Trophoblast cell (in vitro differentiated cells and primary cell): ENCODE measurements around the gene UPB1.
A peak's percentile ranks its signal among the peaks of the same experiment; 100 is the strongest.

Source experiments
- DNase-seq, 2 donors: peaks; one replicate each; pipeline ENCODE4 v3.0.0-alpha.2; 2016
- H2AFZ ChIP-seq: 2 replicates; pipeline ENCODE4 v1.6.1; 2013; ENCODE audit warnings: low read length, moderate library complexity, mild to moderate bottlenecking; ENCODE audit not compliant: insufficient read depth, poor library complexity
- H2AK5ac ChIP-seq: 2 replicates; pipeline ENCODE4 v1.6.1; 2013; ENCODE audit warnings: mild to moderate bottlenecking, low read length
- H2BK120ac ChIP-seq: 2 replicates; pipeline ENCODE4 v1.6.1; 2013; ENCODE audit warnings: low read length, mild to moderate bottlenecking, moderate library complexity; ENCODE audit not compliant: insufficient read depth, poor library complexity
- H2BK12ac ChIP-seq: 2 replicates; pipeline ENCODE4 v1.6.1; 2013; ENCODE audit warnings: mild to moderate bottlenecking, low read length, moderate library complexity
- H2BK5ac ChIP-seq: 2 replicates; pipeline ENCODE4 v1.6.1; 2013; ENCODE audit warnings: low read length, low read depth, moderate library complexity, mild to moderate bottlenecking; ENCODE audit not compliant: poor library complexity
- H3K14ac ChIP-seq: 2 replicates; pipeline ENCODE4 v1.6.1; 2013; ENCODE audit warnings: mild to moderate bottlenecking, low read length
- H3K18ac ChIP-seq: 2 replicates; pipeline ENCODE4 v1.6.1; 2013; ENCODE audit warnings: mild to moderate bottlenecking, low read length
- H3K23ac ChIP-seq: 2 replicates; pipeline ENCODE4 v1.6.1; 2013; ENCODE audit warnings: low read length
- H3K27ac ChIP-seq: 2 replicates; pipeline ENCODE4 v1.5.1; 2013; ENCODE audit warnings: low read depth, mild to moderate bottlenecking, inconsistent platforms, low read length, moderate library complexity
- H3K27me3 ChIP-seq: 2 replicates; pipeline ENCODE4 v1.6.1; 2013; ENCODE audit warnings: inconsistent platforms, mild to moderate bottlenecking, low read length, moderate library complexity; ENCODE audit not compliant: insufficient read depth
- H3K36me3 ChIP-seq, 2 experiments: 1 replicate in 1 of 2; 2 replicates in 1 of 2; pipeline ENCODE4 v1.6.1; 2013; ENCODE audit warnings: low read length in 2 of 2, mild to moderate bottlenecking in 2 of 2, moderate library complexity in 1 of 2; ENCODE audit not compliant: insufficient read depth in 2 of 2, control insufficient read depth in 1 of 2
- H3K4ac ChIP-seq: 2 replicates; pipeline ENCODE4 v1.6.1; 2013; ENCODE audit warnings: low read depth, mild to moderate bottlenecking, low read length, moderate library complexity
- H3K4me1 ChIP-seq, 2 experiments: 1 replicate in 1 of 2; 2 replicates in 1 of 2; pipeline ENCODE4 v1.6.1; 2013; ENCODE audit warnings: low read length in 2 of 2, mild to moderate bottlenecking in 2 of 2, moderate library complexity in 1 of 2; ENCODE audit not compliant: insufficient read depth in 2 of 2, control insufficient read depth in 1 of 2
- H3K4me2 ChIP-seq: 2 replicates; pipeline ENCODE4 v1.6.1; 2013; ENCODE audit warnings: inconsistent platforms, mild to moderate bottlenecking, low read length, moderate library complexity
- H3K4me3 ChIP-seq: 2 replicates; pipeline ENCODE4 v1.5.1; 2013; ENCODE audit warnings: mild to moderate bottlenecking, low read depth, low read length, inconsistent platforms
- H3K79me1 ChIP-seq: one replicate; pipeline ENCODE4 v1.6.1; 2013; ENCODE audit warnings: low read length
- H3K79me2 ChIP-seq: 2 replicates; pipeline ENCODE4 v1.6.1; 2013; ENCODE audit warnings: low read length, mild to moderate bottlenecking; ENCODE audit not compliant: control insufficient read depth, insufficient read depth, poor library complexity
- H3K9ac ChIP-seq: 2 replicates; pipeline ENCODE4 v1.6.1; 2013; ENCODE audit warnings: mild to moderate bottlenecking, low read length
- H3K9me3 ChIP-seq: 2 replicates; pipeline ENCODE4 v1.6.1; 2013; ENCODE audit warnings: low read depth, mild to moderate bottlenecking, control low read depth, inconsistent platforms, low read length; ENCODE audit not compliant: insufficient read depth
- H4K12ac ChIP-seq: 2 replicates; pipeline ENCODE4 v1.6.1; 2013; ENCODE audit warnings: low read depth, mild to moderate bottlenecking, low read length, moderate library complexity
- H4K8ac ChIP-seq: 2 replicates; pipeline ENCODE4 v1.6.1; 2013; ENCODE audit warnings: low read depth, mild to moderate bottlenecking, low read length, moderate library complexity
- H4K91ac ChIP-seq: one replicate; pipeline ENCODE4 v1.6.1; 2013; ENCODE audit warnings: low read depth, mild to moderate bottlenecking, low read length, moderate library complexity
- WGBS: extraction: QIAGEN DNeasy Blood & Tissue Kit; methylation state at CpG from one replicate; pipeline ENCODE4 v1.1.7; 2013; ENCODE audit warnings: missing lambda C conversion rate; ENCODE audit not compliant: insufficient read length, insufficient coverage; ENCODE audit errors: extremely low coverage; 5-methylcytosine and 5-hydroxymethylcytosine counted together

Gene UPB1

GRCh38 chr22:24457894-24458420, 37.2 kb upstream of the UPB1 start:
- Histone ChIP-seq H3K4me2 (no peak overlapping the region), H3K4ac (no peak overlapping the region), H4K12ac (no peak overlapping the region), H4K91ac (no peak overlapping the region), H2BK120ac (no peak overlapping the region), H3K14ac (no peak overlapping the region), H3K18ac (no peak overlapping the region), H3K27me3 (no peaks in the 10 kb centered on the region), H3K79me2 (no peaks in the 10 kb centered on the region), H3K36me3 (no peaks in the 10 kb centered on the region), H3K9me3 (no peaks in the 10 kb centered on the region), H2AFZ (no peak overlapping the region), H3K9ac (no peak overlapping the region), H3K23ac (no peak overlapping the region), H2AK5ac (no peak overlapping the region), H3K4me1 (no peaks in the 10 kb centered on the region), H3K27ac (no peak overlapping the region), H3K4me3 (no peak overlapping the region), H2BK12ac (no peak overlapping the region), H4K8ac (no peak overlapping the region), H3K79me1 (no peaks in the 10 kb centered on the region), H2BK5ac (no peak overlapping the region)
- no CpG with 5 or more reads among the region's 3 CpGs for WGBS
- DNase-seq = no peak

- H3K27ac ChIP-seq = no peak overlapping the region
- no CpG with 5 or more reads among the region's 1 CpG for WGBS
- H3K18ac ChIP-seq = no peak overlapping the region
These were observed 35.2 kb upstream of the UPB1 start for GRCh38 chr22:24459911-24460310.

GRCh38 chr22:24460418-24461089, 34.6 kb upstream of the UPB1 start:
- Histone ChIP-seq H2BK120ac (no peak overlapping the region), H3K18ac (no peak overlapping the region), H3K36me3 (no peaks in the 10 kb centered on the region), H3K9me3 (no peaks in the 10 kb centered on the region), H2AFZ (no peak overlapping the region), H4K91ac (no peak overlapping the region), H3K4me1 (no peaks in the 10 kb centered on the region), H4K12ac (no peak overlapping the region), H3K4me3 (no peak overlapping the region), H4K8ac (no peak overlapping the region), H3K23ac (no peak overlapping the region), H3K79me1 (no peaks in the 10 kb centered on the region), H3K14ac (no peak overlapping the region), H3K9ac (no peak overlapping the region), H3K27me3 (no peaks in the 10 kb centered on the region), H3K4ac (no peak overlapping the region), H2AK5ac (no peak overlapping the region), H3K4me2 (no peak overlapping the region), H2BK12ac (no peak overlapping the region), H3K27ac (no peak overlapping the region), H2BK5ac (no peak overlapping the region), H3K79me2 (no peaks in the 10 kb centered on the region)
- WGBS = no CpG with 5 or more reads among the region's 10 CpGs
- DNase-seq = no peak

More at GRCh38 chr22:24459911-24460310, 35.2 kb upstream of the UPB1 start:
- no peak overlapping the region for H3K23ac ChIP-seq
- H4K12ac ChIP-seq = no peak overlapping the region
- no peak overlapping the region for H2BK5ac ChIP-seq
- H3K4ac ChIP-seq = no peak overlapping the region
- H3K4me1 ChIP-seq = no peaks in the 10 kb centered on the region
- H3K9me3 ChIP-seq = no peaks in the 10 kb centered on the region
- H3K36me3 ChIP-seq = no peaks in the 10 kb centered on the region
- no peak overlapping the region for H3K4me2 ChIP-seq
- no peak overlapping the region for H3K14ac ChIP-seq
- H3K4me3 ChIP-seq = no peak overlapping the region
- H4K8ac ChIP-seq = no peak overlapping the region
- H2BK12ac ChIP-seq = no peak overlapping the region
- H3K9ac ChIP-seq = no peak overlapping the region
- no peak overlapping the region for H2AK5ac ChIP-seq
- no peaks in the 10 kb centered on the region for H3K79me1 ChIP-seq
- H2BK120ac ChIP-seq = no peak overlapping the region
- H4K91ac ChIP-seq = no peak overlapping the region
- H3K27me3 ChIP-seq = no peaks in the 10 kb centered on the region
- no peaks in the 10 kb centered on the region for H3K79me2 ChIP-seq
- DNase-seq = no peak
- H2AFZ ChIP-seq = no peak overlapping the region

GRCh38 chr22:24463071-24463760, 31.9 kb upstream of the UPB1 start:
- Histone ChIP-seq H4K91ac (no peak overlapping the region), H3K79me1 (no peaks in the 10 kb centered on the region), H2BK12ac (no peak overlapping the region), H4K12ac (no peak overlapping the region), H3K27me3 (no peaks in the 10 kb centered on the region), H3K4me1 (no peaks in the 10 kb centered on the region), H3K36me3 (no peaks in the 10 kb centered on the region), H3K9me3 (no peaks in the 10 kb centered on the region), H3K4ac (no peak overlapping the region), H2AK5ac (no peak overlapping the region), H3K14ac (no peak overlapping the region), H4K8ac (no peak overlapping the region), H3K23ac (no peak overlapping the region), H3K9ac (no peak overlapping the region), H2AFZ (no peak overlapping the region), H3K4me2 (no peak overlapping the region), H3K79me2 (no peaks in the 10 kb centered on the region), H3K27ac (no peak overlapping the region), H3K18ac (no peak overlapping the region), H2BK5ac (no peak overlapping the region), H2BK120ac (no peak overlapping the region), H3K4me3 (no peak overlapping the region)
- peak; percentile 72 to 82 for DNase-seq
- no CpG with 5 or more reads among the region's 6 CpGs for WGBS
